T-helper 9 cell (primary cell): ENCODE measurements around the gene SLC16A5.

Source experiments
- DNase-seq: peaks from one replicate; pipeline ENCODE4 v3.0.0-alpha.2; 2020

The SLC16A5 gene

DNA sequence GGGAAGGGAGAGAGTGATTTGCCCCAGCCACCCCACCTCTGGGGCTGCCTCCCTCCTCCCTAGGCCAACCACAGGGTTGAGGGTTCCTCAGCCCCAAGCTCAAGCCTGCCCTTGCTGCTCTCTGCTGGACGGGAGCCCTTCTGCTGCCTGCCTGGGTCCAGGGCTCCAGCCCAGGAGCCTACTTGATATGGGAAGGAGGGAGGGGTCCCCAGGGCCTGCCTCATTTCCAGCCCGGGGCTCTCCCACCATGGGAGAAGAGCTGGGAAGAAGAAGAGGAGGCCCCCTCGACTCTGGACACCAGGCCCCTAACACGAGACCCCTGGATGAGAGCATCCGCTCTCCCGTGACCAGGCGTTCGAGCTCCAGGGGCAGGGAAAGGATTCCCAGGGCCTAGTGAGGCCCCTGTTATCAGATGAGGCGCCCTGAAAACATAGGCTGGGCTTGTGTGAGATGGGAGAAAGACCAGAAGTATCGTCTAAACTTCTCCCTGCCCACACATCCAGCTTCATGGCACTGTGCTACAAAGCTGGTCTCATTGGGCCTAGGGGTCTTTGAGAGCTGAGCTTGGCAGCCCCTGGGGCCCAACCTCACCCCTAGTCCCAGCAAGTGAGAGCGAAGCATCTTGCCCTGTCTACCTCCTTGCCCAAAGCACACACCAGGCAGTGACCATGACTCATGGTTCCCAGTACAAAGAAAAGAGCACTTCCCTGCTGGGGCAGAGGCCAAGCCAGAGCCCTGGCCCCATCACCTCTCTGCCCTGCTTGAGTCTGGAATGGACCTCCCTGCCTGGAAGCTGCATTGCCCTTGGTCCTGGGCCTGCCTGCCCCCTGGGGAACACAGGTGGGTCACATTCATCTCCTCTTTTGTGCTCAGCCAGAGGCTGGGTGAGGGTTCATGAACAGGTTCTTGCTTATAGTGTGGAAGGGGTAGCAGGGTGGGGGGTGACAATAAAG, 987 bp downstream of the SLC16A5 start:
- DNase-seq, result no peak

DNA sequence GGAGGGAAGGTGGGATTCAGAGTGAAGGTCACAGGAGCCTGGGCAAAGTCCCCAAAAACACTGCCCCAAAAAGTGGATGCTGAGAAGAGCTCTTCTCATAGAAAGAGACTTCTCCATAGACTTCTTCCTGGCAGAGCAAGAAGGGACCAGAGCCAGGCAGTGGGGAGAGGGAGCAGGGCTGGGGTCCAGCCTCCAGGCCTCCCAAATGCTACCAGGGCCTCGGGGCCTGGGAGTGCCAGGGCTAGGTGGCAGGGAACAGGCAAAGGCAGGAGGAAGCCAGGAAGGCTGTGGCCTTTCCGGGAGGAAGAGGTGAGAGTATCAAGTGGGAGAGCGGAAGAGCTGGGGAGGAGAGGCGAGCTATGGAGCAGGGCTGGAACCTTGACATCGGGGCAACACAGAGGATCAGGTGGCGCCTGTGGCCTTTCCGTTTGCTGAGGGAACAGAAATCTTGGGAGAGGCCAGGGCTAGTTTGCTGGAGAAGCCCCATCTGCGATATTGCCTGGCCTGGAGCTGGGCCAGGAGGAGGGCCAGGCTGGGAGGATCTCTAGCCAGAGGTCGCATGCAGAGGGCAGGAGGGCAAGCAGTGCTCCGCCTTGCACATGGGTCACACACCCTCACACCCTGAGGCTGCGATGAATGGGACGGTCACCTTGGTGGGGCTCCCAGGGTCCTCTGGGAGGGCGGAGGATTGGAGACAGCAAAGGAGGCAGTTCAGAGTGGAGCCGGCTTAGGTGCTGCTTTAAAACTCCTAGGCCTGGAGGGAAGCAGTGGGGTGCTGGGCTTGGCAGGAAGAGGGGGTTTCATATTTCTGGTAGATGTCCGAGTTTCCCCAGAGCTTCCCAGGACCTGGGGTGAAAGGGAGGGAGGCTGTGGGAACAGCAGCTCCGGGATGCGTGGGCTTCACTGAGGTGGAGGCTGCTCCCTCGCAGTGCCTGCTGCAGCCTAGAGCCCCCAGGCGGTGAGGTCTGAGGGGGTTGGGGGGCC, 3.4 kb downstream of the SLC16A5 start:
- no peak for DNase-seq

DNA sequence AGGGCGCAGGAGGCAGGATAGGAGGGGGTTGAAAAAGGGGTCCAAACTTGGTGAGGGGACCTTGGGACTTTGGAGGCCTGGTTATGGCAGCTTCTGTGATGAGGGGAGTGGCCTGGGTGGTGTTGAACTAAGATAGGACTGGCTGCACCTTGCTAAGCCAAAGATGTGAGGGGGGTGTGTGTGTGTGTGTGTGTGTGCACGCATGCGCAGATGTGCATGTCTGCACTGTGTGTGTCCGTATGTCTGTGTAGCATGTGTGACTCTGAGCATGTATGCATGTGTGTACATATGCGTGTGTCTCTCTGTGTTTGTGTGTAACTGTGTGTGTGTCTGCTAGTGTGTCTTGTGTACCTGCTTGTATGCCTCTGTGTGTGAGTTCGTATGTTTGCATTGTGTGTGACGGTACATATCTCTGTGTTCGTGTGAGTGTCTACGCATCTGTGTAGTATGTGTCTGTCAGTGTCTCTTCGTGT, 4.1 kb downstream of the SLC16A5 start:
- DNase-seq, result no peak

DNA sequence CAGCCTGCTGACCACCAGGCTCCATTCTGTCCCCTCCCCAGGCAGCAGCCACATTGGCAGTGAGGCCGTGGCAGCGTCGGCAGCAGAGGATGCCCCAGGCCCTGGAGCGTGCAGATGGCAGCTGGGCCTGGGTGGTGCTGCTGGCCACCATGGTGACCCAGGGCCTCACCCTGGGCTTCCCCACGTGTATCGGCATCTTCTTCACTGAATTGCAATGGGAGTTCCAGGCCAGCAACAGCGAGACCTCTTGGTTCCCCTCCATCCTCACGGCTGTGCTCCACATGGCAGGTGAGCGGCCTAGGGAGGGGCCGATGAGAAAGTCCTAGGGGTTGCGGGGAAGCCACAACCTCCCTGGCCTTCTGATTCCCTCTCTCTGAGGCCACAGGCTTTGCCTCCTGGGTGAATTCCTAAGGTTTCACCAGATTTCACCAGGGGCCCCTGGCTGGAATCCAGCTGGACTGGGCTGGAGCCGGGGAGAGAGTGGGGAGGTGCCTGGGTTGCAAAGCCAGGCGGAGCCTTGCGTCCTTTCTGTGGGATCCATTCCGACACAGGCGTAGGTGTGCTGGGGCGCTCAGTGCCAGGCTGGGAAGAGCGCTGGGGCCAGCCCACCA, 5.9 kb downstream of the SLC16A5 start:
- DNase-seq, result no peak

DNA sequence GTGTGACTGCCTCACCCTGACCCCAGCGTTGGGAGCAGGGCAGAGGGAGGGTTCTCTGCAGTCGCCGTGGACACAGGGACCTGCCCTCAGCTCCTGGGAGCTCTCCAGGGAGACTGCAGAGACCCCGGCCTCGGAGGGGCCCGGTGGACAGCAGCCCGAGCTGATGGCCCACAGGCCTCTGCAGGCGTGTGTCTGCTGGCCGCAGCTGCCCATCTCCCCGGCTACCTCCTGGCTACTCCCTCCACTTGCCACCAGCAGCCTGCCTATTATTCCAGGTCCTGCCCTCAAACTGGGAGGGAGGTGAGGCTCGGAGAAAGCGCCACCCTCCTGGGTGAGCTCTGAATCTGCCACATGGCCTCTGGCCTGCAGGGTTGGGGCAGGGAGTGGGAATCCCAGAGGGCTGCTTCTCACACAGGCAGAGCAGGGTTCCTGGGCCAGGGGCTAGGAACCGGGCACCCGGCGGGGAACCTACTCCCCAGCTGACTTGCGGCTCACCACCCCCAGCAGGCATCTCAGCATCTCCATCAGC, 7.2 kb downstream of the SLC16A5 start:
- no peak for DNase-seq

DNA sequence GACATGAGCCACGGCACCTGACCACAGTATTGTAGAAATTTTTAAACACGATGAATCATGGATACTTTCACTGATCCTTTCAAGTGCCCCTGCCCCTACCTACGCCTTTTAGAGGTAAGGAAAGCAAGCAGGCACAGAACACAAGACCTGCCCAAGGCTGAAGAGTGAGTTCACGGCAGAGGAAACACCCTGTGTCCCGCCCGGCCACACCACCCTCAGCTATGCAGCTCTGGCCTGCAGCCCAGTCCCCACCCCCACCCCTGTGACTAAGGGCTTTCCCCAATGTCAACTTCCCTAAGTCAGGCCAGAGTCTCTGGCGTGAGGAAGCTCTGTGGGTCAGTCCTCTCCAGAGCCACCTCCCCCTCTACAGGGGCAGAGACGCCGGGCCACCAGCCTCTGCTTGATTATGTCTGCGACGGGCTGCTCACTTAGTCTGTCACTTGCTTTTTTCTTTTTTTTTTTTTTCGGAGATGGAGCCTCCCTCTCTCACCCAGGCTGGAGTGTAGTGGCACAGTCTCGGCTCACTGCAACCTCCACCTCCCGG, 8.4 kb downstream of the SLC16A5 start:
- DNase-seq, result no peak

DNA sequence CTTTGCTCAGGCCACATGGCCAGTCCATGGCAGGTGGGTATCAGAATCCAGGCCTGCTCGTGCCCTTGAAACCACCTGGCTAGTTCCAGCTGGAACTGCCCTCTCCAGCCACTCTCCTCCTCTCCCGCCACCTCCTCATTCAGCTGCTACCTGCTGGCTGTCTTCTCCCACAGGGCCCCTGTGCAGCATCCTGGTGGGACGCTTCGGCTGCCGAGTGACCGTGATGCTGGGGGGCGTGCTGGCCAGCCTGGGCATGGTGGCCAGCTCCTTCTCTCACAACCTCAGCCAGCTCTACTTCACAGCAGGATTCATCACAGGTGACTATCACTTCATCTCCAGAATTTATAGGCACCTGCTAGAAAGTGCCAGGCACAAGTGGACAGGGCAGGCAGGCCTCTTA, 10.1 kb downstream of the SLC16A5 start:
- DNase-seq, result no peak

DNA sequence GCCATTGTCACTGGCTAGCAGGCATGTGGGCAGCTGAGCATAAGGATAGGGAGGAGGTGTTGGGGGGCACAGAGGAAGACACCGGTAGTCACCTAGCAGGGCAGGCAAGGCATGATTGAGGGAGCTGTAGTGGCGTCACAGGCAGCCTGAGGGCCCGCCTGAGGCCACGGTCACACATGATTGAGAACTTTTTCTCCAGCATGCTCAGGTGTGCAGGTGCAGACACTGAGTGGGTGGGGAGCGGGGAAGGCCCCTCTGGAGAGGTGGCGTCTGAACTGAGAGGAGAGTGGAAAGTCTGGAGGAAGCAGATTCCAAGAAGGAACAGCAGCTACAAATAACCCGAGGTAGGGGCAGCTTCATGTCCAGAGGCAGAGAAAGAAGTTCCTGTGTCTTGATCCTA, 11.1 kb downstream of the SLC16A5 start:
- DNase-seq, result no peak

DNA sequence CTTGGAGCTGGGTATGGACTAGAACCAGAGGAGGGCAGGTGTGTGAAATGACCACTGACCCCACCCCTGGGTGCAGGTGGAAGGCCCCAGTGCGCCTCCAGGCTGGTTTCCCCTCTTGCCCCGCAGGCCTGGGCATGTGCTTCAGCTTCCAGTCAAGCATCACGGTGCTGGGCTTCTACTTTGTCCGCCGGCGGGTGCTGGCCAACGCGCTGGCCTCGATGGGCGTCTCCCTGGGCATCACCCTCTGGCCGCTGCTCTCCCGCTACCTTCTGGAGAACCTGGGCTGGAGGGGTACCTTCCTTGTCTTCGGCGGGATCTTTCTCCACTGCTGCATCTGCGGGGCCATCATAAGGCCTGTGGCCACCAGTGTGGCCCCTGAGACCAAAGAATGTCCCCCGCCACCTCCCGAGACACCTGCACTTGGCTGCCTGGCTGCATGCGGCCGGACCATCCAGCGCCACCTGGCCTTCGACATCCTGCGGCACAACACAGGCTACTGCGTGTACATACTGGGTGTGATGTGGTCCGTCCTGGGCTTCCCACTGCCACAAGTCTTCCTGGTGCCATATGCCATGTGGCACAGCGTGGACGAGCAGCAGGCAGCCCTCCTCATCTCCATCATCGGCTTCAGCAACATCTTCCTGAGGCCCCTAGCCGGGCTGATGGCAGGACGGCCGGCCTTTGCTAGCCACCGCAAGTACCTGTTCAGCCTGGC, 12.3 kb downstream of the SLC16A5 start:
- no peak for DNase-seq

DNA sequence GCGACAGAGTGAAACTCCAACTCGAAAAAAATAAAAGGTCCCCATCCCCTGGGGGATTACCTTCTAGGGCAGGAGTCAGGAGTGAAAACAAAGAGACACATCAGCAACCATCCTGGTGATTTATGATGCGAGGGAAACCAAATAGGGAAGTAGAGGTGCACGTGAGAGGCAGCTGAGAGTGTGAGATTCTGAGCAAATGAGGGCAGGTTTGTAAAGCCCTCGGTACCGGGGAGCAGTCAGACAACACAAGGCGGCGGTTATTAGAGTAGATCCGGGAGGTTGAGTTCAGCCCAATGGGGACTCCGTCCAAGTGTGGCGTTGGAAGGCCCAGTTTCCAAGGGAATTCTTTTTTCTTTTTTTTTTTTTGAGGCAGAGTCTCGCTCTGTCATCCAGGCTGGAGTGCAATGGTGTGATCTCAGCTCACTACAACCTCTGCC, 14.6 kb downstream of the SLC16A5 start:
- DNase-seq, result no peak

DNA sequence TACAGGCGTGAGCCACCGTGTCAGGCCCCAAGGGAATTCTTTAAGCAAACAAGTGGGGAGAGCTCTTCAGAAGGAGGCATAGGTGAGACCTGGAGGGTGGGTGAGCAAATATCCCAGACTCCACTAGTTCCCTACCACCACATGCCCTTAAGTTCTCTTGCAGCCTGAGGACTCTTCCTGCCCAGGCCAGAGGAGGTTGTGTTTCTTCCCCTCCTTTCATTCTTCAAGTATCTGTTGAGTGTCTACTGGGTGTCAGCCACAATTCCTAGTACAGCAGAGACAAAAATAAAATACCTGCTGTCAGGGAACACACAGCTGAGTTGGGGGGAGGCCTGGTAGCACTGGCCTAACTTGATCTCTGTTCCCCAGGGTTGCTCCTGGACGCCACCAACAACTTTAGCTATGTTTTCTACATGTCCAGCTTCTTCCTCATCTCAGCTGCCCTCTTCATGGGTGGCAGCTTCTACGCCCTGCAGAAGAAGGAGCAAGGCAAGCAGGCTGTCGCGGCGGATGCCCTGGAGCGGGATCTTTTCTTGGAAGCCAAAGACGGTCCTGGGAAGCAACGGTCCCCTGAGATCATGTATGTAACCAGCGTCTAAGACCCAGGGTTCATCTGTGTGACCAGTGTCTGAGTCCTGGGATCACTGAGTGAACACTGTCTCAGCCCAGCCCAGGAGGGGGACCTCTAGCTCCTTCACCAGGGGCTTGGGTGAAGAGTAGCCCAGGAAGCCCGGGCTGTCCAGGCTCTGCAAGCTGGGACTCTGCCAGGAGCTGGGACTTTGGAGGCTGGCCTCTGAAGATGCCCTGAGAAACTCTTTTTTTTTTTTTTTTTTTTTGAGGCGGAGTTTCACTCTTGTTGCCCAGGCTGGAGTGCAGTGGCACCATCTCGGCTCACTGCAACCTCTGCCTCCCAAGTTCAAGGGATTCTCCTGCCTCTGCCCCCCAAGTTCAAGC, 16.1 kb downstream of the SLC16A5 start:
- DNase-seq, result no peak

DNA sequence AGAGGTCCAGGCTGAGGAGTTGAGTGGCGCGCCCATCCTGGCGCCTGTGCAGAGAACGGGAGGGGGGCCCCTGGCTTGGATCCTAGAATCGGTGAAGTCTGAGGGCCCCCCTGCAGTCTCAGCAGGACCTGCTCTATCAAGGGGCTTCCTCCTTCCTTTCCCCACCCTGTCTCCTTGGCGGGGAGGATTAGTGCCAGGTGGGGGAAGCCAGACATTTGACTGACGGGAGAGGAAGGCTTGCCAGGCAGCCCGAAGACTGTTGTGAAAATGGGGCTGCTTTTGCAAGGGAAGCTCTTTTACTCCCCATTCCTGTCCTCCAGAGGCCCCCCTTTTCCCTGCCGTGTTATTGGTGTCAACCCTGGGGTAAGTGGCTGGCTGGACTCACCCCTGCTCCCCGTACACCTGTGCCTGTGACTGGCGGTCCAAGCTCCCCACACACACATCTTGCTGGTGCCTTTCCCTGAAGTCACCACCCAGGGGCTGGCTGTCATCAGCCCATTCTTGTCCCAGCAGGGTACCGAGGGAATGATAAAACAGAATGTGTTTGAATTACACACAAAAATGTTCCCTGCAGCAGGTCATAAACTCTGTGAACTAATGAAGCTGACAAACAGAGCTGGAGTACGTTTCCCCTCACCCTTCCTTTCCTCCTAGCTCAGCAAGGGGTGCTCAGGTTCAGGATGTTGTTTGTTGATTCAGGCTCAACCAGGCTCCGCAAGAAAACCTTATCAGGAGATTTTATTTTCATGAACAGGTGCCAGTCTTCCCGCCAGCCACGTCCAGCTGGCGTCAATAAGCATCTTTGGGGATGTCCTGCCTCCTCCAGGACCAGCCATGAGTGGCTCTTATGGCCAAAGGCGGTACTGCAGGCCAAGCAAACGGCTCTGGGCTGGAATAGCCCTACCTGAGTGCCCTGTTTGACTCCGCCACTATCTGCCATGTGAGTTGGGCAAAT, 17.6 kb downstream of the SLC16A5 start:
- DNase-seq, result no peak

DNA sequence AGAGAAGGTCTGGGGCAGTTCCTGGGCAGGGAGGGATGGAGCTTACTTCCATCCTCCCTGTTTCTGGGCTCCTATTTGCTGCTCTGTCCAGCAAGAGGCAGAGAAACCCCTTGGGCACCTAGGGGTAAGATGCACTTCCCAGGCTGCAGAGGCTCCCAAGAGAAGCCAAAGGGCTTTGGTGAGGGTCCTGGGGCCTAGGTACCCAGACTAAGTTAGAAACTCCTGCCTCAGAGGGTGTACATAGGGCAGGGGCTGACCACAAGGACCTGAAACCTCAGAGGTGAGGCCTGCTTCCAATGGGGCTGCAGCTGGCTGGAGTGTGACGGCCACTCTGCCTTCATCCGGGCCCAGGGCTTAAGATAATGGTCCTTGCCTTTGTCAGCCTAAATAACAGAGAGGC, 20.4 kb downstream of the SLC16A5 start:
- DNase-seq, result no peak

DNA sequence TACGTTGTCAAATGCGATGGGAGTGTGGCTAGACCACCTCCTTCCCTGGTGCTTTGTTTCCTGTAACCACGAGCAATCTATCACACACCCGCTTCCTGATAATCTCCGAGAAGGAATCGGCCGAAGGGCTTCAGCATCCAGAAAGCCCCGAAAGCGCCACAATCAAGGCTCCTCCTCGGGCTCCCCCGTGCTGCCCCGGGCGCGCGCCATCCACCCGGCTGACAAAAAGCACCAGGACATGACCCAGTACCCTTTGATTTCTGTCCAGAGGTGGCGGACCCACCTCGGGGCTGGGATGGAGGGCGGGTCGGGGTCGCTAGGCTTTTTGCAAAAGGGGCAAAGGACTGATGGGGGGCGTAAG, 21.3 kb downstream of the SLC16A5 start:
- no peak for DNase-seq

DNA sequence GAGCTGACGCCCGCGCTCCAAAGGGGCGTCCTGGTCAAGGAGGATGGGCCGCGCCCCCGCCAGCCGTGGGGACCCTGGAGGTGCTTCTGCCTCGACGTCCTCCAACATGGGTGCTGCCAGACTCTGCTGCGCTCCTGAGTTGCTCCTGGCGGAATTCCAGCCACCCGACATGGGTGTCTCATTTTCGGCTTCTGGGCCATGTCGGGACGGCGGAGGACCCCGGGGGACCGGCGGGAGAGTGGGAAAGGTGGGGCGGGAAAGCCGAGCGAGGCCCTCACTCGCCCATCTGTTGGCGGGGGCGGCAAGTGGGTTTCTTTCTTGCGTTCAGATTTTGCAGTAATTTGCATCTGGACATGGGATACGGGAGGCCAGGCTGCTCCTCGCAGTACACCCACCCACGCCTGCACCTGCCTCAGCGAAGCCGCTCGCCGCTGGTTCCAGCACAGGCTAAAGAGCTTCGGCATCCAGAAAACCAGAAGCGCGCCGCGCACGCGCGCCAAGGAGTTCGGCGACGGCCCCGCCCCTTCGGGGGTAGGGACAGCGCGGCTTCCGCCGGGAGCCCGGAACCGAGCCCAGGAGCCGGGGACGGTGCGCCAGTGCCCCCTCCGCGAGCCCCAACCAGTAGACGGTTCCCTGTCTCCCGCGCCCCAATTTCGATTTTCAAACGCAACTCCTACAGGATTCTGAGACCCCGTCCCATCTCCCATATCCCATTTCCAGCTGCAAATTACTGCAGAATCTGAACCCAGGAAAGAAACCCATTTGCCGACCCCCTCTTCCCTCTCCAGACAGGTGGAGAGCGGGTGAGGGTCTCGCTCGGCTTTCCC, 21.9 kb downstream of the SLC16A5 start, which contains the start of gene ARMC7:
ARMC7 (plus strand) TSS at position 563 of the 827 bp plus-strand sequence. CDS start 320 bp downstream, outside the sequence.
- peak; percentile 86 for DNase-seq

DNA sequence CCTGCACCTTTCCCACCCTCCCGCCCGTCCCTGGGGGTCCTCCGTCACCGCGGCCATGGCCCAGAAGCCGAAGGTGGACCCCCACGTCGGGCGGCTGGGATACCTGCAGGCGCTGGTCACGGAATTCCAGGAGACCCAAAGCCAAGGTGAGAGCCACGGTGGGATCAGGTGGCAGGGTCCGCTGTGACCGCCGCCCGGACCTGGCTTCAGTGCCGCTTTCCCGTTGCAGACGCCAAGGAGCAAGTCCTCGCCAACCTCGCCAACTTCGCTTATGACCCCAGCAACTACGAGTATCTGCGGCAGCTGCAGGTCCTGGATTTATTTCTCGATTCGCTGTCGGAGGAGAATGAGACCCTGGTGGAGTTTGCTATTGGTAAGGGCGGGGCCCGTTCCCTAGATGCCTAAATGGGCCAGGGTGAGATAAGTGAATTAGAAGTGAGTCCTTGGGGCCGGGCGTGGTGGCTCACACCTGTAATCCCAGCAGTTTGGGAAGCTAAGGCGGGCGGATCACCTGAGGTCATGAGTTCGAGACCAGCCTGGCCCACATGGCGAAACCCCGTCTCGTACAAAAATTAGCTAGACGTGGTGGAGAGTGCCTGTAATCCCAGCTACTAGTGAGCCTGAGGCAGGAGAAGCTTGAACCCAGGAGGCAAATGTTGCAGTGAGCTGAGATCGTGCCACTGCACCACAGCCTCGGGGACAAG, 22.6 kb downstream of the SLC16A5 start:
- DNase-seq, result no peak

DNA sequence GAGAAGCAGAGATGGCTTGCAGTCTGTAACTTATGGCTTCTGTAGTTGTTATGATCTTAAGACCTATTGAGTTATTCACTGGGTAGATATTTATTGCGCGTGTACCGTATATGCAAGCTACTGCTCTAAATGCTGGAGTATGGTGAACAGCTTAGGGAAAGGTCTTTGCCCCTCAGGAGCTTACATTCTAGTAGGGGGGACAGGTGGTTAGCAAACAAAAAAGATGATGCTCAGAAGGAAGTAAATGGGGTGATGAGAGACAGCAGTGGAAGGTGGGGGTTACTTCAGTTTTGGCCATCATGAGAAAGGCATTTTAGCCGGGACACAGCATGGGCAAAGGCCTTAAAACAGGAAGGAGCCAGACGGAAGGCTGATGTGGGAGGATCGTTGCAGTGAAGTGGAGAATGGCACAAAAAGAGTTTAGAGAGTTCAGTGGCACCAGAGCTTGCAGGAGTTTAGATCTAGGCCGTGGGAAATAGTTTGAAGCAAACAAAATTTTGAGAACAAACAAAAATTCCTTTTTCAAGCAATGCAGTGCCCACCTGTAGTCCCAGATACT, 24.1 kb downstream of the SLC16A5 start:
- no peak for DNase-seq
